ENCODE data around the gene BANP.
A peak's percentile ranks its signal among the peaks of the same experiment; 100 is the strongest.
"Not testable (repeated sequence)": the region's sequence is repeated elsewhere in the genome, so short reads cannot be mapped to it uniquely, and the experiment has no call there.

BANP gene

GRCh38 chr16:87950765-87951551, at the start of gene BANP:
BANP (plus strand) TSS chr16:87951434; CDS start chr16:87975116, 23,682 bp downstream.
- DNase-seq, result peak; percentile 99

- DNase-seq, result not testable (repeated sequence)
These were observed 46.3 kb upstream of the BANP start for GRCh38 chr16:87904963-87905362.

GRCh38 chr16:87905521-87905920, 45.7 kb upstream of the BANP start:
- DNase-seq, result not testable (repeated sequence)

GRCh38 chr16:87908101-87908500, 43.1 kb upstream of the BANP start:
- DNase-seq, result not testable (repeated sequence)

- peak; percentile 93 for DNase-seq
These were observed 41.9 kb upstream of the BANP start for GRCh38 chr16:87909203-87909935.

GRCh38 chr16:87911106-87911763, 40.0 kb upstream of the BANP start:
- not testable (repeated sequence) for DNase-seq

GRCh38 chr16:87912691-87913090, 38.5 kb upstream of the BANP start:
- DNase-seq, result not testable (repeated sequence)

- not testable (repeated sequence) for DNase-seq
These were observed 37.1 kb upstream of the BANP start for GRCh38 chr16:87914021-87914725.

- DNase-seq, result no peak
These were observed 36.4 kb upstream of the BANP start for GRCh38 chr16:87914812-87915211.

- DNase-seq, result no peak
These were observed 33.7 kb upstream of the BANP start for GRCh38 chr16:87917503-87917902.

GRCh38 chr16:87918338-87918737, 32.9 kb upstream of the BANP start:
- no peak for DNase-seq

- DNase-seq, result no peak
These were observed 32.2 kb upstream of the BANP start for GRCh38 chr16:87918866-87919680.

- DNase-seq, result no peak
These were observed 31.6 kb upstream of the BANP start for GRCh38 chr16:87919681-87919994.

- DNase-seq, result no peak
These were observed 29.9 kb upstream of the BANP start for GRCh38 chr16:87921236-87921773.

GRCh38 chr16:87922250-87922871, 28.9 kb upstream of the BANP start:
- DNase-seq, result no peak

- DNase-seq, result no peak
These were observed 27.0 kb upstream of the BANP start for GRCh38 chr16:87924041-87924810.

- DNase-seq, result no peak
These were observed 26.2 kb upstream of the BANP start for GRCh38 chr16:87924811-87925670.

- DNase-seq, result no peak
These were observed 24.7 kb upstream of the BANP start for GRCh38 chr16:87926246-87927194.

All from activated effector memory CD4-positive, alpha-beta T cell treated with anti-CD3 and anti-CD28 coated beads, Interleukin-2, amount 50 U/mL, for 16 hours (primary cell).